HG02571 (cell line): Measurements from ENCODE around the gene CFAP157.

ENCODE experiments used
- ATAC-seq: cut with Tn5 transposase; IDR thresholded peaks from one replicate; pipeline ENCODE4 v1.9.1; 2021; ENCODE audit warnings: mild to moderate bottlenecking, moderate library complexity; ENCODE audit not compliant: unreplicated experiment

Gene CFAP157

GRCh38 chr9:127714951-127715469, 8.2 kb downstream of the CFAP157 start:
- ATAC-seq, result no peak

GRCh38 chr9:127715470-127716337, 8.9 kb downstream of the CFAP157 start, which contains the start of the genes PTRH1 and TTC16:
PTRH1 (minus strand) TSS chr9:127715663; CDS start chr9:127715639, 24 bp downstream.
TTC16 (plus strand) TSS chr9:127716079; CDS start chr9:127716146, 67 bp downstream.
- peak; percentile 87 for ATAC-seq

GRCh38 chr9:127716412-127716811, 9.6 kb downstream of the CFAP157 start:
- no peak for ATAC-seq

- ATAC-seq, result no peak
Observed at GRCh38 chr9:127717766-127718165, 11.0 kb downstream of the CFAP157 start.

- ATAC-seq, result no peak
Observed at GRCh38 chr9:127720031-127720864, 13.5 kb downstream of the CFAP157 start.

GRCh38 chr9:127720865-127721227, 14.1 kb downstream of the CFAP157 start:
- ATAC-seq, result no peak

GRCh38 chr9:127721391-127721821, 14.6 kb downstream of the CFAP157 start:
- ATAC-seq, result no peak

GRCh38 chr9:127722055-127722745, 15.4 kb downstream of the CFAP157 start:
- ATAC-seq, result no peak

GRCh38 chr9:127723013-127723412, 16.2 kb downstream of the CFAP157 start:
- ATAC-seq, result no peak

- ATAC-seq, result no peak
Observed at GRCh38 chr9:127723444-127723843, 16.7 kb downstream of the CFAP157 start.

- ATAC-seq, result no peak
Observed at GRCh38 chr9:127724012-127724411, 17.2 kb downstream of the CFAP157 start.

GRCh38 chr9:127726871-127727270, 20.1 kb downstream of the CFAP157 start:
- no peak for ATAC-seq

GRCh38 chr9:127728808-127729207, 22.0 kb downstream of the CFAP157 start:
- ATAC-seq, result no peak

GRCh38 chr9:127729522-127730256, 22.9 kb downstream of the CFAP157 start:
- no peak for ATAC-seq

GRCh38 chr9:127730262-127730661, 23.5 kb downstream of the CFAP157 start:
- ATAC-seq, result no peak

- no peak for ATAC-seq
Observed at GRCh38 chr9:127730799-127731410, 24.1 kb downstream of the CFAP157 start.

GRCh38 chr9:127731938-127732337, 25.1 kb downstream of the CFAP157 start:
- ATAC-seq, result no peak

- no peak for ATAC-seq
Observed at GRCh38 chr9:127732444-127732843, 25.7 kb downstream of the CFAP157 start.

GRCh38 chr9:127733614-127734013, 26.8 kb downstream of the CFAP157 start:
- ATAC-seq, result no peak
